Measurements from ENCODE around the gene SPDYA.

DNA sequence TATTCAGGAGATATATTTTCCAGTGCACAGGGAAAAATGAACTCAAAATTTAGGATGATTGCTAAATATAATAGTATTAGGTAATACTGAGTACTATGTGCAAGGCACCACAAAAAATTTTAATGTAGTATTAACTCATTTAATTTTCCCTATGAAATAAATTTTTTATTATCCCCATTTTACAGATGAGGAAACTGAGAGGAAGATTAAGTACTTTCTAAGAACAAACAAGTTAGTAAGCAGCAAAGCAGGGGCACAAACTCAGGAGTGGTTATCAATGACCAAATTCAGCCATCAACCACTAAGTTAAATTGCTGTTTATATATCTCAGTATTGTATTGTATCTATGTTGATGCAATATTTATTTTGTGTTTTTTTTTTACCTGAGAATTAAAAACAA lies 14.2 kb downstream of the SPDYA start:
- no peak for TF ChIP-seq CTCF (conservative IDR thresholded peaks at IDR 0.05)
- no peak for TF ChIP-seq ZFX (IDR thresholded peaks at IDR 0.05)

Data from C4-2B (cell line).